ENCODE measurements around the gene FGD3. TPM values are rescaled to one million over a fixed set of nuclear protein-coding genes. Genes with fewer than 3 reads are reported as not detected.

Gene FGD3
- total and polyA plus RNA-seq, 4 donors, result 6.1 to 45.9 (median 17.6) TPM

GRCh38 chr9:93027750-93028149, 80.4 kb downstream of the FGD3 start:
- Histone ChIP-seq H3K36me3 (ENCODE audit: control insufficient read depth in 4 of 4, insufficient read depth in 4 of 4, low read length in 4 of 4) (peaks cover 0 to 18% (median 0%) of the 10 kb centered on the region in 4 donors), H3K4me3 (no peak overlapping the region), H3K27ac (ENCODE audit: low read depth in 1 of 2, low read length in 1 of 2) (no peak overlapping the region), H3K9ac (ENCODE audit: insufficient read depth in 1 of 2, low read length in 2 of 2) (no peak overlapping the region), H3K4me1 (ENCODE audit: control insufficient read depth in 5 of 5, insufficient read depth in 5 of 5, low read length in 5 of 5) (peaks cover 0 to 7% (median 0%) of the 10 kb centered on the region in 5 donors), H3K27me3 (ENCODE audit: control insufficient read depth in 3 of 3, insufficient read depth in 3 of 3, low read length in 2 of 3) (no peaks in the 10 kb centered on the region), H3K9me3 (ENCODE audit: control insufficient read depth in 4 of 4, insufficient read depth in 3 of 4, low read length in 3 of 4) (no peaks in the 10 kb centered on the region)
- WGBS, 2 donors, result 94 to 95% methylated on average over 10 of the region's 10 CpGs
- no peak for TF ChIP-seq CTCF (IDR thresholded peaks at IDR 0.05; ENCODE audit: control extremely low read depth, extremely low read depth)
- no peak for ATAC-seq (ENCODE audit: insufficient read depth, low FRiP score)
- DNase-seq, result no peak

GRCh38 chr9:93028448-93029006, 81.2 kb downstream of the FGD3 start:
- DNase-seq (peak in 2 of 3 donors; percentile 10 to 29), ATAC-seq (ENCODE audit: insufficient read depth, low FRiP score) (no peak)
- Histone ChIP-seq H3K9me3 (ENCODE audit: control insufficient read depth in 4 of 4, insufficient read depth in 3 of 4, low read length in 3 of 4) (no peaks in the 10 kb centered on the region), H3K4me1 (ENCODE audit: control insufficient read depth in 5 of 5, insufficient read depth in 5 of 5, low read length in 5 of 5) (peaks cover 0 to 7% (median 0%) of the 10 kb centered on the region in 5 donors), H3K27me3 (ENCODE audit: control insufficient read depth in 3 of 3, insufficient read depth in 3 of 3, low read length in 2 of 3) (no peaks in the 10 kb centered on the region), H3K4me3 (no peak overlapping the region), H3K27ac (ENCODE audit: low read depth in 1 of 2, low read length in 1 of 2) (no peak overlapping the region), H3K9ac (ENCODE audit: insufficient read depth in 1 of 2, low read length in 2 of 2) (no peak overlapping the region), H3K36me3 (ENCODE audit: control insufficient read depth in 4 of 4, insufficient read depth in 4 of 4, low read length in 4 of 4) (peaks cover 0 to 14% (median 0%) of the 10 kb centered on the region in 4 donors)
- 9 to 17% methylated on average over 6 of the region's 6 CpGs for WGBS, 2 donors
- no peak for TF ChIP-seq CTCF (IDR thresholded peaks at IDR 0.05; ENCODE audit: control extremely low read depth, extremely low read depth)

- ATAC-seq (ENCODE audit: insufficient read depth, low FRiP score), result no peak
- H3K4me3 ChIP-seq, result no peak overlapping the region
- peaks cover 0 to 18% (median 0%) of the 10 kb centered on the region in 4 donors for H3K36me3 ChIP-seq (ENCODE audit: control insufficient read depth in 4 of 4, insufficient read depth in 4 of 4, low read length in 4 of 4)
- WGBS, 2 donors, result 89 to 90% methylated on average over 9 of the region's 9 CpGs
- DNase-seq, result no peak
- H3K27ac ChIP-seq (ENCODE audit: low read depth in 1 of 2, low read length in 1 of 2), result no peak overlapping the region
- no peaks in the 10 kb centered on the region for H3K27me3 ChIP-seq (ENCODE audit: control insufficient read depth in 3 of 3, insufficient read depth in 3 of 3, low read length in 2 of 3)
- H3K9me3 ChIP-seq (ENCODE audit: control insufficient read depth in 4 of 4, insufficient read depth in 3 of 4, low read length in 3 of 4), result no peaks in the 10 kb centered on the region
- TF ChIP-seq CTCF (IDR thresholded peaks at IDR 0.05; ENCODE audit: control extremely low read depth, extremely low read depth), result no peak
- H3K4me1 ChIP-seq (ENCODE audit: control insufficient read depth in 5 of 5, insufficient read depth in 5 of 5, low read length in 5 of 5), result peaks cover 0 to 7% (median 0%) of the 10 kb centered on the region in 5 donors
- no peak overlapping the region for H3K9ac ChIP-seq (ENCODE audit: insufficient read depth in 1 of 2, low read length in 2 of 2)
Observed at GRCh38 chr9:93030642-93031628, 83.6 kb downstream of the FGD3 start.

Data from lung (tissue), 12 donors.